Measurements from ENCODE around the gene SLBP. TPM values are rescaled to one million over a fixed set of nuclear protein-coding genes. Genes with fewer than 3 reads are reported as not detected.

SLBP gene
- total and polyA plus RNA-seq, 4 donors, result 25.1 to 35.1 (median 26.3) TPM

GRCh38 chr4:1654216-1654955 lies 57.7 kb downstream of the SLBP start:
- H3K27me3 ChIP-seq (ENCODE audit: control insufficient read depth in 1 of 2, insufficient read depth in 2 of 2, low read length in 1 of 2), result no peaks in the 10 kb centered on the region
- DNase-seq (no peak), ATAC-seq (ENCODE audit: low FRiP score) (no peak)
- H3K4me1 ChIP-seq (ENCODE audit: control insufficient read depth in 1 of 2, insufficient read depth in 2 of 2, low read length in 2 of 2), result no peaks in the 10 kb centered on the region
- WGBS, 2 donors, result 94 to 95% methylated on average over 23 of the region's 23 CpGs
- intact Hi-C loops (cut with DNase I), result no loop called here
- H3K9me3 ChIP-seq (ENCODE audit: control insufficient read depth, low read length), result no peaks in the 10 kb centered on the region
- no peaks in the 10 kb centered on the region for H3K36me3 ChIP-seq (ENCODE audit: control insufficient read depth in 1 of 2, insufficient read depth in 2 of 2, low read length in 1 of 2)
- no peak overlapping the region for H3K4me3 ChIP-seq (ENCODE audit: low read length in 2 of 2)
- H3K27ac ChIP-seq (ENCODE audit: low read depth in 1 of 2, low read length in 2 of 2), result no peak overlapping the region

DNA sequence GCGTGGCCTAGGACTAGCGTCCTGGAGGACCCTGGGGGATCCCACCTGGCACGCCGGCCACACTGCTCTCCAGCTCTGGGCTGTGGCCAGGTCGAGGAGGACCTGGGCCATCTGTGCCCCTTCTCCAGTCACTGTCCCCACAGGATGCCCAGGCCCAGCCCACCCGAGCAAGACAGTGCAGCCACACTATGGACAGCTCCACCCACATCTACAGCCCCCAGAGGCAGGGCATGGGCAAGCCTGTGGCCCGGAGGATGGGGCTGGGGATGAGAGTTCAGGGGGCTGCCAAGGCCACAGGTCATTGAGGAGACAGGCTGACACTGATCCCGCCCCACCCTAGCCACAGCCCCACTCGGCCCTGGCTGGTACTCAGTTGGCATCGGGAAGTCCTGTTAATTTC lies 58.3 kb downstream of the SLBP start:
- DNase-seq (no peak), ATAC-seq (ENCODE audit: low FRiP score) (no peak)
- Histone ChIP-seq H3K27ac (ENCODE audit: low read depth in 1 of 2, low read length in 2 of 2) (no peak overlapping the region), H3K27me3 (ENCODE audit: control insufficient read depth in 1 of 2, insufficient read depth in 2 of 2, low read length in 1 of 2) (no peaks in the 10 kb centered on the region), H3K4me3 (ENCODE audit: low read length in 2 of 2) (no peak overlapping the region), H3K36me3 (ENCODE audit: control insufficient read depth in 1 of 2, insufficient read depth in 2 of 2, low read length in 1 of 2) (no peaks in the 10 kb centered on the region), H3K4me1 (ENCODE audit: control insufficient read depth in 1 of 2, insufficient read depth in 2 of 2, low read length in 2 of 2) (no peaks in the 10 kb centered on the region), H3K9me3 (ENCODE audit: control insufficient read depth, low read length) (no peaks in the 10 kb centered on the region)
- WGBS, 2 donors, result 91 to 95% methylated on average over 10 of the region's 10 CpGs
- intact Hi-C loops (cut with DNase I), result no loop called here

DNA sequence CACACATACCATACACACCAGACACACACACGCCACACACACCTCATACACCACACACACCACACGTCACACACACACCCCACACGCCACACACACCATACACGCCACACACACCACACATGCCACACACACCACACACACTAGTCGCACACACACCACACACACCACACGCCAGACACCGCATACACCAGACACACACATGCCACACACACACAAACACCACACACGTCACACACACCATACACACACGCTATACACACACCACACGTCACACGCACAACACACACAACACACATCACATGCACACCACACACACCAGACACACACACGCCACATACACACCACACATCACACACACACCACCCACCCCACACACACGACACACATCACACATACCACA lies 60.0 kb downstream of the SLBP start:
- intact Hi-C loops (cut with DNase I), result no loop called here
- WGBS, 2 donors, result 97 to 98% methylated on average over 13 of the region's 13 CpGs
- Histone ChIP-seq H3K36me3 (ENCODE audit: control insufficient read depth in 1 of 2, insufficient read depth in 2 of 2, low read length in 1 of 2) (no peaks in the 10 kb centered on the region), H3K4me1 (ENCODE audit: control insufficient read depth in 1 of 2, insufficient read depth in 2 of 2, low read length in 2 of 2) (no peaks in the 10 kb centered on the region), H3K9me3 (ENCODE audit: control insufficient read depth, low read length) (no peaks in the 10 kb centered on the region), H3K27ac (ENCODE audit: low read depth in 1 of 2, low read length in 2 of 2) (no peak overlapping the region), H3K4me3 (ENCODE audit: low read length in 2 of 2) (no peak overlapping the region), H3K27me3 (ENCODE audit: control insufficient read depth in 1 of 2, insufficient read depth in 2 of 2, low read length in 1 of 2) (no peaks in the 10 kb centered on the region)
- no peak for DNase-seq
- no peak for ATAC-seq (ENCODE audit: low FRiP score)

GRCh38 chr4:1651609-1652008 lies 60.5 kb downstream of the SLBP start:
- intact Hi-C loops (cut with DNase I), result no loop called here
- Histone ChIP-seq H3K4me3 (ENCODE audit: low read length in 2 of 2) (no peak overlapping the region), H3K9me3 (ENCODE audit: control insufficient read depth, low read length) (no peaks in the 10 kb centered on the region), H3K36me3 (ENCODE audit: control insufficient read depth in 1 of 2, insufficient read depth in 2 of 2, low read length in 1 of 2) (no peaks in the 10 kb centered on the region), H3K27ac (ENCODE audit: low read depth in 1 of 2, low read length in 2 of 2) (no peak overlapping the region), H3K27me3 (ENCODE audit: control insufficient read depth in 1 of 2, insufficient read depth in 2 of 2, low read length in 1 of 2) (no peaks in the 10 kb centered on the region), H3K4me1 (ENCODE audit: control insufficient read depth in 1 of 2, insufficient read depth in 2 of 2, low read length in 2 of 2) (no peaks in the 10 kb centered on the region)
- ATAC-seq (ENCODE audit: low FRiP score) (no peak), DNase-seq (no peak)
- WGBS, 2 donors, result 97 to 98% methylated on average over 13 of the region's 13 CpGs

- no peaks in the 10 kb centered on the region for H3K27me3 ChIP-seq (ENCODE audit: control insufficient read depth in 1 of 2, insufficient read depth in 2 of 2, low read length in 1 of 2)
- H3K4me3 ChIP-seq (ENCODE audit: low read length in 2 of 2), result no peak overlapping the region
- intact Hi-C loops (cut with DNase I), result no loop called here
- DNase-seq, result no peak
- no peaks in the 10 kb centered on the region for H3K4me1 ChIP-seq (ENCODE audit: control insufficient read depth in 1 of 2, insufficient read depth in 2 of 2, low read length in 2 of 2)
- WGBS, 2 donors, result 88 to 92% methylated on average over 3 of the region's 3 CpGs
- H3K9me3 ChIP-seq (ENCODE audit: control insufficient read depth, low read length), result no peaks in the 10 kb centered on the region
- H3K36me3 ChIP-seq (ENCODE audit: control insufficient read depth in 1 of 2, insufficient read depth in 2 of 2, low read length in 1 of 2), result no peaks in the 10 kb centered on the region
- no peak for ATAC-seq (ENCODE audit: low FRiP score)
- H3K27ac ChIP-seq (ENCODE audit: low read depth in 1 of 2, low read length in 2 of 2), result no peak overlapping the region
Measured at GRCh38 chr4:1648962-1649361, 63.2 kb downstream of the SLBP start.

DNA sequence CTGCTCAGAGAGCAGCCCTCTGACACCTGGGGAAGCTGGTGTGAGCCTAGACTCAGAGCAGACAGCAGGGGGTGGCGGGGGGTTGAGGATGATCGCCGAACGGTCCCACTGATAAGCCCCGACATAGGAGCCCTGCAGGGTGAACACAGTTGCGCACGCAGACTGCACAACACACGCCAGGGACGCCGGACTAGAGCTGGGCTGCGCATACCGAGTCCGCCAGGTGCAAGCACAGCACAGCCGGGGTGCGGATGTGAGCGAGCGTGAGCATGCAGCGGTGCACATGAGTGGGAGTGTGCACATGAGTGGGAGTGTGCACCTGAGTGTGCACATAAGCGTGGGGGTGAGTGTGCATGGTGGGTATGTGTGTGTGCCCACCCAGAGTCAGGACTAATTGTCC lies 64.7 kb downstream of the SLBP start:
- 89 to 90% methylated on average over 19 of the region's 19 CpGs for WGBS, 2 donors
- DNase-seq (no peak), ATAC-seq (ENCODE audit: low FRiP score) (no peak)
- Histone ChIP-seq H3K4me1 (ENCODE audit: control insufficient read depth in 1 of 2, insufficient read depth in 2 of 2, low read length in 2 of 2) (no peaks in the 10 kb centered on the region), H3K36me3 (ENCODE audit: control insufficient read depth in 1 of 2, insufficient read depth in 2 of 2, low read length in 1 of 2) (no peaks in the 10 kb centered on the region), H3K27ac (ENCODE audit: low read depth in 1 of 2, low read length in 2 of 2) (no peak overlapping the region), H3K27me3 (ENCODE audit: control insufficient read depth in 1 of 2, insufficient read depth in 2 of 2, low read length in 1 of 2) (no peaks in the 10 kb centered on the region), H3K4me3 (ENCODE audit: low read length in 2 of 2) (no peak overlapping the region), H3K9me3 (ENCODE audit: control insufficient read depth, low read length) (no peaks in the 10 kb centered on the region)
- intact Hi-C loops (cut with DNase I), result no loop called here

- H3K27me3 ChIP-seq (ENCODE audit: control insufficient read depth in 1 of 2, insufficient read depth in 2 of 2, low read length in 1 of 2), result no peaks in the 10 kb centered on the region
- ATAC-seq (ENCODE audit: low FRiP score), result no peak
- no peaks in the 10 kb centered on the region for H3K4me1 ChIP-seq (ENCODE audit: control insufficient read depth in 1 of 2, insufficient read depth in 2 of 2, low read length in 2 of 2)
- H3K27ac ChIP-seq (ENCODE audit: low read depth in 1 of 2, low read length in 2 of 2), result no peak overlapping the region
- H3K36me3 ChIP-seq (ENCODE audit: control insufficient read depth in 1 of 2, insufficient read depth in 2 of 2, low read length in 1 of 2), result no peaks in the 10 kb centered on the region
- H3K9me3 ChIP-seq (ENCODE audit: control insufficient read depth, low read length), result no peaks in the 10 kb centered on the region
- intact Hi-C loops (cut with DNase I), result no loop called here
- H3K4me3 ChIP-seq (ENCODE audit: low read length in 2 of 2), result no peak overlapping the region
- WGBS, 2 donors, result 24 to 31% methylated on average over 7 of the region's 7 CpGs
- no peak for DNase-seq
Measured at GRCh38 chr4:1646690-1647089, 65.4 kb downstream of the SLBP start.

DNA sequence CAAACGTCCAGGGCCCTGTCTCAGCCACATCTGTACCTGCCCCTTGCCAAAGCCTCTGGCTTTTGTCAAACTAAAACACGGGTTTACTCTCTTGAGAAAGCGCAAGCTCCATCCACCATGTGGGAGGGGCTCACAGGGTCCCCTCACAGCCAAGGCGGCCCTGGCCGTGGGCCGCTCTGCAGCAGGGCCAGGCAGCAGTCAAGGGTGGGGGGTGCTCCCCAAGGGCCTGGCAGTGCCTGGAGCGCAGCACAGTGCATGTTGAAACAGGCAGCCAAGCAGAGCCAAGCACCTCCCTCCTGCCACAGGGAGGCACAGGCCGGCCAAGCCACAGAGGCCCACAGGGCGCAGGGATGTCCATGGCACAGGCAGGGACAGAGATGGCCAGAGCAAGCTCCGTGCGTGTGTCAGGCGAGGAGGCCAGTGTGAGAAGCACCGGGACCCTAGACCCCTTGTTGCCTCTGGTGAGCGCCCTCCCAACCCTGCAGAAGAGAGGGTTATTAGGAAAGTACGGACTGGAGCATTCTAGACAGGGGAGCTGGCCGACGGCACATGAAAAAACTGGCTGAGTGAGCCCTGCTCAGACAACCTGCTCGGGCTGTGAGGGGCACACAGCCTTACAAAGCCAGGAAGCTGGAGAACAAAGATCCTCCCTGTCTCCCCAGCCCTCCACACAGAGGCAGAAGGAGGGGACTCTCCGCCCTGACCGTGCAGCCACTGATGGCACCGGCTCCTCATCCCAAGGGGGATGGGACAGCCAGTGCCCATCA lies 67.0 kb downstream of the SLBP start:
- Histone ChIP-seq H3K9me3 (ENCODE audit: control insufficient read depth, low read length) (no peaks in the 10 kb centered on the region), H3K4me3 (ENCODE audit: low read length in 2 of 2) (no peak overlapping the region), H3K4me1 (ENCODE audit: control insufficient read depth in 1 of 2, insufficient read depth in 2 of 2, low read length in 2 of 2) (no peaks in the 10 kb centered on the region), H3K36me3 (ENCODE audit: control insufficient read depth in 1 of 2, insufficient read depth in 2 of 2, low read length in 1 of 2) (no peaks in the 10 kb centered on the region), H3K27me3 (ENCODE audit: control insufficient read depth in 1 of 2, insufficient read depth in 2 of 2, low read length in 1 of 2) (no peaks in the 10 kb centered on the region), H3K27ac (ENCODE audit: low read depth in 1 of 2, low read length in 2 of 2) (no peak overlapping the region)
- DNase-seq, result no peak
- 10 to 12% methylated on average over 20 to 21 of the region's 21 CpGs for WGBS, 2 donors
- ATAC-seq (ENCODE audit: low FRiP score), result peak; percentile 70
- intact Hi-C loops (cut with DNase I), result no loop called here

Measured in aorta (tissue), 5 donors.